ENCODE results near the gene CHMP4A.
A peak's percentile ranks its signal among the peaks of the same experiment; 100 is the strongest.

Gene CHMP4A

GRCh38 chr14:24212924-24213865 lies at the start of gene CHMP4A:
TSS of gene CHMP4A (minus strand) at chr14:24213488. CDS start at chr14:24213439, 49 bp downstream.
- peak; percentile 84 to 94 for DNase-seq (ENCODE audit: low read depth in 2 of 2, low spot score in 1 of 2)

DNA sequence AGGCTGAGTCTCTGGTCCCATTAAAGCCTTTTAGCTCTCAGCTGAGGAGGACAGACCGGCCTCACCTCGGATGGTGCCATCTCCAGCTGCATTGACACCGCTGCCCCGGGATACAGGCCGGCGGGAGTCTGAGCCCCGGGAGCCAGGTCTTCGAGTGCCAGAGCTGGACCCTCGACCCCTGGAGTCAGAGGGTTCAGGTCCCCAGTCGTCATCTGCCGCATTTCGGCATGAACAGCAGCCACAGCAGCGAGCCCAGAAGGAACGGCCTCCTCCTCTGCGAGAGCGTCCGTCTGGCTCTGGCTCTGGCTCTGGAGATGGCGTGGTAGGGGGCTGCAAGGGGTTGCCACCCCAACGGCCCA lies 48.7 kb upstream of the CHMP4A start:
- DNase-seq (ENCODE audit: low read depth in 2 of 2, low spot score in 1 of 2) = no peak

DNA sequence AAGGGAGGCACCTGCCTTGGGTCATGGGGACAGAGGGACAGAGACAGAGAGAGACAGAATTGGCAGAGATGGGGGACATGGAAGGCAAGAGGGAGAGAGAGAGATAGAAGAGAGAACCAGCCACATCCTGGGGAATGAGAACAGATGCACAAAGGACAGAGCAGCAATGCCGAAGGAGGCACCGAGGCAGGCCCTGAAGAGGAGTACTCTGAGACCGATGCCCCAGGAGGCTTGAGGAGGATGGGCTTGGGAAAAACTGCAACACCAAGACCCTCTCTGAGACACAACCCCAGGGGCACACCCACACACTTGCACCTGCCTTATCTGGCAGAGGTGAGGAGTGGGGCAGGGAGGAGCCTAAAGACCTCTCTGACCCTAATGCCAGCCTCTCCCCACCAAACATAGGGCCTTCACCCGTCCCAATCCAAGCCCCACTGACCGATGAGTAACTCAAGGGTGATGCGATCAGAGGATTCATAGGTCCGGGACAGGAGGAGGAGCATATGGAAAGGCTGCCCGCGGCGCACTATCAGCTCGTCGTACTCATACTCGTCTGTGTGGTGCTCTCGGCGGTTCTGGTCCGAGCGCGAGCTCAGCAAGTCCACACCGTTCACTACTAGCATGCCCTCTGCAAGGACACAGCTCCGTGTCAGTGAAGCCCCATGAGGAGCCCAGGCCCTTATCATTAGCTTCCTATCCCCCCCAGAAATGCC lies 48.1 kb upstream of the CHMP4A start:
- DNase-seq (ENCODE audit: low read depth in 2 of 2, low spot score in 1 of 2) = no peak

DNA sequence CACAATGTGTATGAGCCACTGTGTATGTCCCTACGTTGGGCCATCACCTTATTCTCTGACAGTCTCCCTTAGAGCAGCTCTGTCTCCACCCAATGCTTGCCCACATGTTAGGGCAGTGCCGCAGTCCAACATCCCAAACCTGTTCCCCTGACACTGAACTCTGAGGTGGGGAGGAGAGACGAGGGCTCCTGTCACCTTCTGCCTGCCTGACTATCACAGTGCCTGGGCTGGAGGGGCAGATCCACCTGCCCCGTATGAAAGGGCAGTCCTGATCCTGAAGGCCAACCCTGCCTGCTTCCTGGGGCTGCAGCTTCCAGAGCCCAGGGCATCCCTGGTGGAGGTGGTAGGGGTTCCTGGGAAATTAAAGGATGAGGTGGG lies 47.5 kb upstream of the CHMP4A start:
- no peak for DNase-seq (ENCODE audit: low read depth in 2 of 2, low spot score in 1 of 2)

DNA sequence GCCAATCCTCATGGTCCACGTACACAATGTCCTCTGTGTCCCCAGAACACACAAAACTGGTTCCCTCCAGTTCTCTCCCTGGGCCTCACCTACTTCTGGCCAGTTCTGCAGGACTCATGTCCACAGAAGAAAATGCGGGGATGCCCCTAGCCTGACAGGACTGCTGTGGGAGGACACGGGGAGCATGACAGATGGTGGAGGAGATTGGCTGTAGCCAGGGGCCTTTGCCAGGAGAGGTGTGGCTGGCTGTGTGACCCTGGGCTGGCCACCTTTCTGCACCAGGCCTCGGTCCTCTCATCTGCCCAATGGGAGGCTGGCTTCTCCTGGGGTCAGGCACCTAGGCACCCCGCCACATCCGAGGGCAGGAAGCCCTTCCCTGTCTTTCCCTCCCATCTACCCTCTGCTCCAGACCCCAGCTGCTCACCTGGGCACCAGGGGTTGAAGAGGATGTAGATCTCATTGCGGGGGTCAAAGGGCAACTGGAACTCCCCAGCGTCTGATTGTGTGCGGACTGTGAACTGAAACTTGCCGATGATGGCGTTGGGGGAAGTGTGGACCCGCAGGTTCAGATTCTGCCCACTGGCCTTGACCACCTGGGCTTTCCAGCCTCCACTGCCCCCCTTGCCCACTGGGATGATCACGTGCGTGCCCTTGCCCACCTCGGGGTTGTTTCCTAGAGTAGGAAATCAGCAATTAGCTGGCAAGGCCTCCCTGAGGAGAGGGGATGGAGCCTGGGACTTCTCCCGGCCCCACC lies 46.9 kb upstream of the CHMP4A start:
- DNase-seq (ENCODE audit: low read depth in 2 of 2, low spot score in 1 of 2) = no peak

GRCh38 chr14:24259282-24260025 lies 46.2 kb upstream of the CHMP4A start:
- no peak for DNase-seq (ENCODE audit: low read depth in 2 of 2, low spot score in 1 of 2)

DNA sequence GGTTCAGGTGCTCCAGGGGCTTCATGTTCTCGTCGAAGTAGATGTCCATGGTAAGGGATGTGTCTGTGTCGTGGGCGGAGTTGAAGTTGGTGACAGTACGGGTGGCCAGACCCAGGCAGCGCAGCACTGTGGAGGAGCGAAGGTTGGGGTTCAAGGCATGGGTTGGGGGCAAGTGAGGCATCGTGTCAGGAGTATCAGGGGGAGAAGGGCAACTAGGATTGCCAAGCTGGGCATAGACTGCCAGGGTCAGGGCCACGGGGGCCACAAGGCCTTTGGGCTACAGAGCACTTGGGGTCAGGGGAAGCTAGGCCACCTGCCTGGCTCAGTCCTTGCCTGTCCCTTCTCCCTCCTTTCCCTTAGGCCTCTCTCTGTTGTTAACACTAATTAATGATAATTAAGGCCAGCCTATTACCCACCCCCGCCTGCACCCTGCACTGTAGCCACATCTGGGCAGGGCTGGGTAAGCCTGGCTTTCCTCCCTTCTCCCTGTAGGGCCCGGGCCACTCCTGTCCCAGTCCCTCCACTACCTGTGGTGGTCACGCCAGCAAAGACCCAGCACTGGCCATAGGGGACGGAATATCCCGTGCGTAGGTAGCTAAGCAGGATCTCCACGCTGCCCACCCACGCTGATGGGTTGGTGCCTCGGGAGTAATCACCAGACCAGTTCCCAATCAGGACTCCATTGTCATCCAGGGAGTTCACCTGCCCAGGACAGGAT lies 45.4 kb upstream of the CHMP4A start:
- DNase-seq (ENCODE audit: low read depth in 2 of 2, low spot score in 1 of 2) = no peak

GRCh38 chr14:24258119-24258518 lies 44.8 kb upstream of the CHMP4A start:
- DNase-seq (ENCODE audit: low read depth in 2 of 2, low spot score in 1 of 2) = no peak

DNA sequence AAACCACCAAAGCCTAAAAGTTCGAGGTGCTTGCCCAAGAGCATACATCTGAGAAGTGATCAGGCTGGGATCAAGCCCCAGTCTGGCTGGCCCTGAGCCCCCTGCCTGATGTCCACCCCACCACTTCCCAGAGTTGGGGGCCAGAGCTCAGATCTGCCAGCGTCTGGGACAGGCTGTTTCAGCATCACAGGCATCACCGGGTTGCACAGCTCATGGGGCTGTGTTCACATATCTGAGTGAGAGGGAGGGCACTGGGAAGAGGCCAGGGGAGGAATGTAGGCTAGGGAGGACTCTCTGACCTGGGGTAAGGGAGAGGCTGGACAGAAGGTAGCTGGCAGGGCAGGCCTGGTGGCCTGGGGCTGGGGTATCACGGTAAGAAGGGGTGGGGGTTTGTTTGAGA lies 43.7 kb upstream of the CHMP4A start:
- no peak for DNase-seq (ENCODE audit: low read depth in 2 of 2, low spot score in 1 of 2)

GRCh38 chr14:24255931-24256711 lies 42.8 kb upstream of the CHMP4A start:
- DNase-seq (ENCODE audit: low read depth in 2 of 2, low spot score in 1 of 2) = no peak

DNA sequence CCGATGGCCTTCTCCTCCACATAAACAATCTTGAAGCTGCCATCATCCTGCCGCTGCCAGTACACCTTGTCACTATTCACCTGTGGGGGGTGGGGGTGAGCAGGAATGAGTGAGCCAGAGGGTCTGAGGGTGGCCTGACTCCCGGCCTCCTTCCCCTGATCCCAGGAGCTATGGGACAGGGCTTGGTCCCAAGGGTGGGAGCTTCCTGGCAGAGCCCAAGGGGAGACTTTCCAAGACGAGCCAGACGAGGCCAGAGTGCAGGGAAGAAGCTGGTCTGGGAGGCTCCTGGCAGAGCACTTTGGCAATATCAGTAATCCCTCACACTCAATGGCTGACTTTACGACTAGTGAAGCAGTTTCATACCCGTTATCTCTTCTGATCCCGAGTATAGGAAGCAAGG lies 42.1 kb upstream of the CHMP4A start:
- DNase-seq (ENCODE audit: low read depth in 2 of 2, low spot score in 1 of 2) = no peak

GRCh38 chr14:24254630-24255392 lies 41.5 kb upstream of the CHMP4A start:
- no peak for DNase-seq (ENCODE audit: low read depth in 2 of 2, low spot score in 1 of 2)

DNA sequence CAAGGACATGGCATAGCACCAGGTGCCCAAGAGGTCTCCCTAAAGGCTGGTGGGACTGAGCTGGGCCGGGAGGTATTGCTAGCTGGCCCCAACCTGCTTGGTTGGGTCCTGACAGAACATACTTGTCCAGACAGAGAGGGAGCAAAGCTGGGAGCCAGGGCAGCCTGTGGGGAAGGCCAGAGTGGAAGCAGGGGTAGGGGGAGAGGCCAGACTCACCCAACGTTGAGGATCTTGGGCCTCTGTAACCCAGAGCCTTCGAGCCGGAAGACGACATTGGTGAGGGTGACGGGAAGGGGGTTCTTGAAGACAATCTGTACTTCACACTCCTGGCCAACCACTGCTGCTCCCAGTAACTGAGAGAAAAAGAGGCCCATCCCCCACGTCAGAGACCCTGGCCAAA lies 40.6 kb upstream of the CHMP4A start:
- no peak for DNase-seq (ENCODE audit: low read depth in 2 of 2, low spot score in 1 of 2)

DNA sequence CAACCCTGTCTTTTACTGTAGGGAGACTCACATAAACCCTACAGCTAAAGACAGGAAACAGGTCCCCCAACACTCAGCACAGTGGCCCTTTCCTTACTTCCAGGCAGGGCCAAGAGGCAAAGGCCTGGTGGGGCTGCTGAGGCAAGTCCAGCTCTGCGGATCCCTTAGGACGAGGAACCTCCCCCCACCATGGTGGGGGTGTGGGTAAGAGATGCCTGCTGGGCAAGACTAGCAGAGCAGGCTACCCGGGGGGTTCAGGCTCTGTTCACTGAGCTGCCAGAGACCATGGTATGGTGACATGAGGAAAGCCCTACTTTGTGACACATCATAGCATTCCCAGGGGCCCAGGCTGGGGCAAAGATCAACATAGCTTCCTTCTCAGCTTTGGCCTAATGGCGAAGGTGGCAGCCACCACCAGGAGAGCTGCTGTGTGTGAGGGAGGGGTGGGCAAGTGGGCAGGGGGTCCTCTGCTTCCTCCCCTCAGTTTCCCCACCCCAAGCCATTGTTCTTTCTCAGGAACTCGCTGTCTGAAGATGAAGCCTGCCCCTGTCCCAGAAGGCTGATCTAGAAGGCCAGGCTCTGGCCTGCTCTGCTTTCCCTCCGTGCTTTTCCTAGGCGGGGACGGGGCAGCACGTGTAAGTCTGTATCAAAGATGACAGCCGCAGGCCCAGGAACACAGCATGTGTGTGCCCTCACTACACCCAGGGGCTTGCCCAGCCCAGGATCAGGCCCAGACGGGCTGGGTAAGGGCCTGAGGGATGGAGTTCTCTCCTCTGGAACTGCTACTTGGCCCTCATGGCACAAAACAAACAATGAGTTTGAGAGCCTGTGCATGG lies 39.2 kb upstream of the CHMP4A start:
- no peak for DNase-seq (ENCODE audit: low read depth in 2 of 2, low spot score in 1 of 2)

DNA sequence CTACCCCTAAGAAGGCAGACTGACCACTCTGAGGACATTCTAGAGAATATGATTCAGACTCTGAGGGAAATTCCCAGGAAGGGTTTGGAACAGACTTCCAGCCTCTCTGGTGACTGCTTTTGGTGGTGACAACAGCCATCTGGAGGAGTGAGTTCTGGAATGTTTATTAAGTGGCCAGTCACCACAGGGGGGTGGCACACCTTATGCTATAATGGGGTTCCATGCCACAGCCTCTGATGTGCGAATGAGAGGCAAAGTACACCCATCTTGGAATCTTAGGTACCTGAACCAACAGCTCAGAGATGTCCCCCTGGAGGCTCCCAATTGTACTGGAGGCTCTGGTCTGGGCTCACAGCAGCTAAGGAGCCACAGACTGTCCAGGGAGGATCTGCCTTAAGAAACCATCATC lies 38.6 kb upstream of the CHMP4A start:
- DNase-seq (ENCODE audit: low read depth in 2 of 2, low spot score in 1 of 2) = no peak

DNA sequence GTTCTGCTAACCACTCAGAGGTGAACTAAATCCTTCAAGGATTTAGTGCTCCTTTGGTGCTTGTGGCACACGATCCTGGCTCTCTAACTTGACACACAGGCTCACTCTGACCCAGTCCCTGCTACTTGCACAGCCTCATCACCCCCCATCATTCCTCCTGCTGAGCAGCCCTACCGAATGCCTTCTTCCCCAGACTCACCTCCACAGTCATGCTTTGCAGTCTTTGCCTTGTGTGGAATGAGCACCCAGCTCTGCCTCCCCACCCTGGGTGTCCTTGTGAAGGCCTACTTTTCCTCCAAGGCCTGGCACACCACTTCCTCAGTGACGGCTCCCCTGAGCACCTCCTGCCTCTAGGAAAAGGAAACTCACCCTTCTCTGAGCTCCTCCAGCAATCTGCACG lies 37.1 kb upstream of the CHMP4A start:
- DNase-seq (ENCODE audit: low read depth in 2 of 2, low spot score in 1 of 2) = no peak

GRCh38 chr14:24249230-24250021 lies 36.1 kb upstream of the CHMP4A start:
- DNase-seq (ENCODE audit: low read depth in 2 of 2, low spot score in 1 of 2) = no peak

Measured in stimulated activated CD8-positive, alpha-beta memory T cell treated with anti-CD3 and anti-CD28 coated beads, Interleukin-4, amount 100 ng/mL, for 4 hours (primary cell).